ENCODE results near the gene NFAT5.
"Not testable (repeated sequence)": the region's sequence is repeated elsewhere in the genome, so short reads cannot be mapped to it uniquely, and the experiment has no call there.

The NFAT5 gene

GRCh38 chr16:69637206-69637865 lies 71.6 kb downstream of the NFAT5 start:
- DNase-seq (ENCODE audit: low spot score), result not testable (repeated sequence)

- DNase-seq (ENCODE audit: low spot score), result not testable (repeated sequence)
These were observed 78.2 kb downstream of the NFAT5 start for GRCh38 chr16:69643997-69644396.

- DNase-seq (ENCODE audit: low spot score), result no peak
These were observed 79.0 kb downstream of the NFAT5 start for GRCh38 chr16:69644790-69645189.

GRCh38 chr16:69647020-69647419 lies 81.3 kb downstream of the NFAT5 start:
- DNase-seq (ENCODE audit: low spot score), result no peak

GRCh38 chr16:69651217-69651616 lies 85.5 kb downstream of the NFAT5 start:
- DNase-seq (ENCODE audit: low spot score), result no peak

- no peak for DNase-seq (ENCODE audit: low spot score)
These were observed 88.6 kb downstream of the NFAT5 start for GRCh38 chr16:69654280-69654931.

- DNase-seq (ENCODE audit: low spot score), result no peak
These were observed 94.4 kb downstream of the NFAT5 start for GRCh38 chr16:69660166-69660565.

GRCh38 chr16:69662901-69663300 lies 97.1 kb downstream of the NFAT5 start:
- DNase-seq (ENCODE audit: low spot score), result no peak

- no peak for DNase-seq (ENCODE audit: low spot score)
These were observed 98.1 kb downstream of the NFAT5 start for GRCh38 chr16:69663846-69664245.

- no peak for DNase-seq (ENCODE audit: low spot score)
These were observed 103.8 kb downstream of the NFAT5 start for GRCh38 chr16:69669577-69669976.

GRCh38 chr16:69672315-69672997 lies 106.7 kb downstream of the NFAT5 start:
- no peak for DNase-seq (ENCODE audit: low spot score)

- no peak for DNase-seq (ENCODE audit: low spot score)
These were observed 107.4 kb downstream of the NFAT5 start for GRCh38 chr16:69672998-69673713.

- no peak for DNase-seq (ENCODE audit: low spot score)
These were observed 114.6 kb downstream of the NFAT5 start for GRCh38 chr16:69680358-69680757.

GRCh38 chr16:69688589-69688988 lies 122.8 kb downstream of the NFAT5 start:
- DNase-seq (ENCODE audit: low spot score), result no peak

GRCh38 chr16:69691980-69692911 lies 126.5 kb downstream of the NFAT5 start:
- DNase-seq (ENCODE audit: low spot score), result no peak

GRCh38 chr16:69693916-69694315 lies 128.2 kb downstream of the NFAT5 start:
- DNase-seq (ENCODE audit: low spot score), result no peak

- no peak for DNase-seq (ENCODE audit: low spot score)
These were observed 132.6 kb downstream of the NFAT5 start for GRCh38 chr16:69698404-69698803.

GRCh38 chr16:69699915-69700314 lies 134.1 kb downstream of the NFAT5 start:
- no peak for DNase-seq (ENCODE audit: low spot score)

GRCh38 chr16:69701452-69701851 lies 135.7 kb downstream of the NFAT5 start:
- DNase-seq (ENCODE audit: low spot score), result no peak

GRCh38 chr16:69701866-69702265 lies 136.1 kb downstream of the NFAT5 start:
- DNase-seq (ENCODE audit: low spot score), result no peak

GRCh38 chr16:69703638-69704037 lies 137.9 kb downstream of the NFAT5 start:
- no peak for DNase-seq (ENCODE audit: low spot score)
